Chondrocyte (in vitro differentiated cells): ENCODE data around the gene AHRR. TPM values are rescaled to one million over a fixed set of nuclear protein-coding genes. Genes with fewer than 3 reads are reported as not detected.

ENCODE experiments used
- DNase-seq: peaks from one replicate; pipeline ENCODE4 v3.0.0; 2021; ENCODE audit warnings: mixed read lengths, low spot score
- H3K27ac Mint-ChIP-seq: one replicate; pipeline ENCODE4 v1.8.0; 2021; ENCODE audit warnings: mild to moderate bottlenecking, moderate library complexity, mixed read lengths; ENCODE audit not compliant: unreplicated experiment
- H3K27me3 Mint-ChIP-seq: 2 replicates; pipeline ENCODE4 v1.8.0; 2021; ENCODE audit warnings: low read depth, mixed read lengths
- H3K36me3 Mint-ChIP-seq: 2 replicates; pipeline ENCODE4 v1.8.0; 2021; ENCODE audit warnings: low read depth, mixed read lengths
- H3K4me1 Mint-ChIP-seq: 2 replicates; pipeline ENCODE4 v1.8.0; 2021; ENCODE audit warnings: low read depth, mild to moderate bottlenecking, mixed read lengths
- H3K4me3 Mint-ChIP-seq: one replicate; pipeline ENCODE4 v1.8.0; 2021; ENCODE audit warnings: mild to moderate bottlenecking, moderate library complexity, mixed read lengths; ENCODE audit not compliant: unreplicated experiment
- H3K9me3 Mint-ChIP-seq: 2 replicates; pipeline ENCODE4 v1.8.0; 2021; ENCODE audit warnings: low read depth, mixed read lengths
- total RNA-seq: library from RNA; stranded (reverse); gene quantifications from 3 replicates; pipeline ENCODE4 v1.2.1, GENCODE V29; 2021
- TF ChIP-seq, protein P1 (sequence below): fragments of 200-600 bp; sonication (generic); IDR thresholded peaks from 2 replicates; pipeline ENCODE4 v1.5.0; 2021; ENCODE audit warnings: antibody characterized with exemption, mild to moderate bottlenecking, moderate library complexity

The AHRR gene
- total RNA-seq, 1 donor from 2014 or later = 17.3 TPM

DNA sequence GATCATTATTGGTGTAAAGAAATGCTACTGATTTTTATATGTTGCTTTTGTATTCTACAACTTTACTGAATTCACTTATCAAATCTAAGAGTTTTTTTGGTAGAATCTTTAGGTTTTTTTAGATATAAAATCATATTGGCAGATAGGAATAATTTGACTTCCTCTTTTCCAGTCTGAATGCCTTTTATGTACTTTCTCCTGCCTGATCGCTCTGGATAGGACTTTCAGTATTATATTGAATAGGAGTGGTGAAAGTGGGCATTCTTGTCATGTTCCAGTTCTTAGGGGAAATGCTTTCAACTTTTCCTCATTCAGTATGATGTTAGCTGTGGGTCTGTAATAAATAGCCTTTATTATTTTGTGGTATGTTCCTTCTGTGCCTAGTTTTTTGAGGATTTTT lies 8.3 kb downstream of the AHRR start:
- TF ChIP-seq, protein P1, sequence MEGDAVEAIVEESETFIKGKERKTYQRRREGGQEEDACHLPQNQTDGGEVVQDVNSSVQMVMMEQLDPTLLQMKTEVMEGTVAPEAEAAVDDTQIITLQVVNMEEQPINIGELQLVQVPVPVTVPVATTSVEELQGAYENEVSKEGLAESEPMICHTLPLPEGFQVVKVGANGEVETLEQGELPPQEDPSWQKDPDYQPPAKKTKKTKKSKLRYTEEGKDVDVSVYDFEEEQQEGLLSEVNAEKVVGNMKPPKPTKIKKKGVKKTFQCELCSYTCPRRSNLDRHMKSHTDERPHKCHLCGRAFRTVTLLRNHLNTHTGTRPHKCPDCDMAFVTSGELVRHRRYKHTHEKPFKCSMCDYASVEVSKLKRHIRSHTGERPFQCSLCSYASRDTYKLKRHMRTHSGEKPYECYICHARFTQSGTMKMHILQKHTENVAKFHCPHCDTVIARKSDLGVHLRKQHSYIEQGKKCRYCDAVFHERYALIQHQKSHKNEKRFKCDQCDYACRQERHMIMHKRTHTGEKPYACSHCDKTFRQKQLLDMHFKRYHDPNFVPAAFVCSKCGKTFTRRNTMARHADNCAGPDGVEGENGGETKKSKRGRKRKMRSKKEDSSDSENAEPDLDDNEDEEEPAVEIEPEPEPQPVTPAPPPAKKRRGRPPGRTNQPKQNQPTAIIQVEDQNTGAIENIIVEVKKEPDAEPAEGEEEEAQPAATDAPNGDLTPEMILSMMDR = no peak
- Mint-ChIP-seq H3K36me3 (peaks cover 2% of the 10 kb centered on the region), H3K27me3 (no peaks in the 10 kb centered on the region), H3K4me1 (peaks cover 10% of the 10 kb centered on the region), H3K4me3 (no peak overlapping the region), H3K27ac (no peak overlapping the region), H3K9me3 (no peaks in the 10 kb centered on the region)
- no peak for DNase-seq

DNA sequence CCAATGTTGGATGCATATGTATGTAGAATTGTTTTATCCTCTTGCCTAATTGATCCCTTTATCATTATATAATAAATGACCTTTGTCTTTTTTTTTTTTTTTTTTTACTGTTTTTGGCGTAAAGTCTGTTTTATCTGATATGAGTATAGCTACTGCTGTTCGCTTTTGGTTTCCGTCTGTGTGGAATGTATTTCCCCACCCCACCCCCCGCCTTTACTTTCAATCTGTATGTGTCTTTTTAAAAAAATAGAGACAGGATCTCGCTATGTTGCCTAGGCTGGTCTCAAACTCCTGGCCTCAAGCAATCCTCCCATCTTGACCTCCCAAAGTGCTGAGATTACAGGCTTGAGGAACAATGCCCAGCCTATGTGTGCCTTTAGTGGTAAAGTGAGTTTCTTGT lies 11.3 kb downstream of the AHRR start:
- no peak for DNase-seq
- Mint-ChIP-seq H3K36me3 (no peaks in the 10 kb centered on the region), H3K4me1 (peaks cover 6% of the 10 kb centered on the region)

DNA sequence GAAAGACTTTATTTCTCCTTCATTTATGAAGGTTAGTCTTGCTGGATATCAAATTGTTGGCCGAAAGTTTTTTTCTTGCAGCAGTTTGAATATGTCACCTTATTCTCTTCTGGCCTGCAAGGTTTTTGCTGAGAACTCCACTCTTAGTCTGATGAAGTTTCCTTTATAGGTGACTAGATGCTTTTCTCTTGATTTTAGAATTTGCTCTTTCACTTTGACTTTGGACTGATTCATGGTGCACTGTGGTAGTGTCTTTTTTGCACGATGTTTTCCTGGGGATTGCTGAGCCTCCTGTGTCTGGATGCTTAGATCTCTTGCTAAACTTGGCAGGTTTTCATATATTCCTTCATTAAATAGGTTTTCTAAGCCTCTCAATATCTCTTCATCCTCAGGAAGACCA lies 12.4 kb downstream of the AHRR start:
- Mint-ChIP-seq H3K27ac (no peak overlapping the region), H3K4me1 (peaks cover 5% of the 10 kb centered on the region), H3K27me3 (no peaks in the 10 kb centered on the region), H3K4me3 (no peak overlapping the region), H3K36me3 (no peaks in the 10 kb centered on the region), H3K9me3 (no peaks in the 10 kb centered on the region)
- TF ChIP-seq, protein P1 = no peak
- DNase-seq = no peak

More for the DNA sequence above, 11.3 kb downstream of the AHRR start:
- Mint-ChIP-seq H3K9me3 (no peaks in the 10 kb centered on the region), H3K4me3 (no peak overlapping the region), H3K27ac (no peak overlapping the region), H3K27me3 (no peaks in the 10 kb centered on the region)
- TF ChIP-seq, protein P1 = no peak

DNA sequence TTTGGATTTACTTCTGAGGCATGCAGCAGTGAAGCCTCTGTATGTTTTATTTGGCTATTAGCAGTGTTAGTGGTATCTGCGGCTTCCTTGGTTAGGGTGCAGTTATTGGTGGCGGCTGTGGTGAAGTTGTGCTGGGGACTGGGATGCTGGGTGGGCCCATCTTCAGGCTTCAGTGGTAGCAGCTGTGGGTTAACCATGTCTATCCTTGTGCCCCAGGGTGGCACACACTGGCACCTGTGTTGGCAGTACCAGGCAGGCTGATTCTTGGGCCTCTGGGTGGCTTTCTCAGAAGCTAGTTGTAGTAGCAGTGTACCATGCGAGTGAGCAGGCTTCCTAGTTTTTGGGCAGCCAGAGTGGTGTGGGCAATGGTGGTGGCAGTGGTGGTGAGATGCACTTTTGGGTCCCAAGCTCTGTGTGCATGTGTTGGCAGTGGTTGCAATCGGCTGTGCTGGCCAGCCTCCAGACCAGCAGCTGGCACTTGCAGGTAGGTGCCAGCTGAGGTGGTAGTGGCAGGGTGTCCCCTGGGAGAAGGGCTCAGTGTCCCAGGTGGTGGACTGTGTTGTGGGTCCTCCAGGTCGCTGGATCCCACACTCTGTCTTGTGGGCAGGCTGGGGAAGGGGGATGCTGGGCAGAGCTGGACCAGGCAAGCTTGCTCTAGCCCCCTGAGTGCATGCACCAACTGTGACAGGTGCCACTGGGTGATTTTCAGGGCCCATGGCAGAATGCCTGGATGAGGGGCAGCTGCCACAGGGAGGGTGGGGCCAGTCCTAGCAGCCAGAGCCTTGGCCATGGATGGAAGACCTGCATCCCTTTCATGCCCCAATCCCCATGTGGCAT lies 13.6 kb downstream of the AHRR start:
- TF ChIP-seq, protein P1 = no peak
- Mint-ChIP-seq H3K4me1 (no peaks in the 10 kb centered on the region), H3K27ac (no peak overlapping the region), H3K4me3 (no peak overlapping the region), H3K36me3 (no peaks in the 10 kb centered on the region), H3K27me3 (no peaks in the 10 kb centered on the region), H3K9me3 (no peaks in the 10 kb centered on the region)
- no peak for DNase-seq

DNA sequence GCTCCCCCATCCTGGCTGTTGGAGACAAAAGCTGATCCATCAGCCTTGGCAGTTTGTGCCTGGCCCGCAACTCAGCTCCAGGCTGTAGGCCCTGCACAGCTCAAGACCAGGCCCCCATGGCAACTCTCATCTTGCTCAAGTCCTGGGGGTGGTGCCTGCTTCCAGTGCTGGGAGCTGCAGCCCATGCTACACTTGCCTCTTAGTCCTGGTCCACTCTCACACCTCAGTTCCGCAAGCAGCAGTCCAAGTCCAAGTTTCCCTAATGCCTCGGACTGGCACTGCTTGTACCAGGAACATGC lies 14.2 kb downstream of the AHRR start:
- no peaks in the 10 kb centered on the region for H3K27me3 Mint-ChIP-seq
- H3K27ac Mint-ChIP-seq = no peak overlapping the region
- no peaks in the 10 kb centered on the region for H3K9me3 Mint-ChIP-seq
- DNase-seq = no peak
- TF ChIP-seq, protein P1 = no peak
- H3K4me1 Mint-ChIP-seq = no peaks in the 10 kb centered on the region
- H3K36me3 Mint-ChIP-seq = no peaks in the 10 kb centered on the region
- no peak overlapping the region for H3K4me3 Mint-ChIP-seq
